H9 (cell line): ENCODE data around the gene MYO18A. TPM values are rescaled to one million over a fixed set of nuclear protein-coding genes. Genes with fewer than 3 reads are reported as not detected.

ENCODE experiments used
- DNase-seq: peaks from one replicate; pipeline ENCODE4 v3.0.0-alpha.2; 2017
- H2AFZ ChIP-seq: one replicate; pipeline ENCODE4 v1.6.1; 2013; ENCODE audit warnings: mild to moderate bottlenecking, low read length, control low read depth, moderate library complexity
- H2AK5ac ChIP-seq: 2 replicates; pipeline ENCODE4 v1.6.1; 2013; ENCODE audit warnings: low read length, control low read depth, mixed read lengths; ENCODE audit not compliant: insufficient read length
- H2BK120ac ChIP-seq: one replicate; pipeline ENCODE4 v1.6.1; 2013; ENCODE audit warnings: low read depth, mild to moderate bottlenecking, low read length, control low read depth, inconsistent platforms; ENCODE audit not compliant: poor library complexity, severe bottlenecking
- H2BK12ac ChIP-seq: 2 replicates; pipeline ENCODE4 v1.6.1; 2013; ENCODE audit warnings: low read length, control low read depth, mixed read lengths, low read depth; ENCODE audit not compliant: insufficient read length
- H2BK15ac ChIP-seq: 2 replicates; pipeline ENCODE4 v1.6.1; 2013; ENCODE audit warnings: low read depth, low read length, control low read depth
- H2BK20ac ChIP-seq: one replicate; pipeline ENCODE4 v1.6.1; 2013; ENCODE audit warnings: low read depth, mild to moderate bottlenecking, low read length, control low read depth, inconsistent platforms; ENCODE audit not compliant: poor library complexity, severe bottlenecking
- H2BK5ac ChIP-seq: 2 replicates; pipeline ENCODE4 v1.6.1; 2013; ENCODE audit warnings: low read length, control low read depth, mixed read lengths; ENCODE audit not compliant: insufficient read length
- H3K14ac ChIP-seq: 2 replicates; pipeline ENCODE4 v1.6.1; 2013; ENCODE audit warnings: low read length, control low read depth; ENCODE audit not compliant: insufficient read depth
- H3K18ac ChIP-seq: 2 replicates; pipeline ENCODE4 v1.6.1; 2013; ENCODE audit warnings: low read depth, mild to moderate bottlenecking, mixed read lengths, low read length, control low read depth; ENCODE audit not compliant: insufficient read length
- H3K23ac ChIP-seq: 2 replicates; pipeline ENCODE4 v1.6.1; 2013; ENCODE audit warnings: low read length, control low read depth, mixed read lengths, low read depth; ENCODE audit not compliant: insufficient read length
- H3K23me2 ChIP-seq: 2 replicates; pipeline ENCODE4 v1.6.1; 2013; ENCODE audit warnings: low read depth, mild to moderate bottlenecking, mixed read lengths, low read length, control low read depth; ENCODE audit not compliant: insufficient read length, poor library complexity, severe bottlenecking
- H3K27ac ChIP-seq: 2 replicates; pipeline ENCODE4 v1.5.1; 2013; ENCODE audit warnings: low read length, control low read depth, mixed read lengths, low read depth; ENCODE audit not compliant: insufficient read length
- H3K27me3 ChIP-seq: 2 replicates; pipeline ENCODE4 v1.6.1; 2013; ENCODE audit warnings: low read length, control low read depth, inconsistent platforms; ENCODE audit not compliant: insufficient read depth
- H3K4ac ChIP-seq: 2 replicates; pipeline ENCODE4 v1.6.1; 2013; ENCODE audit warnings: low read depth, mild to moderate bottlenecking, control low read depth, inconsistent platforms, low read length, moderate library complexity
- H3K4me1 ChIP-seq: 2 replicates; pipeline ENCODE4 v1.6.1; 2013; ENCODE audit warnings: low read length, control low read depth, inconsistent platforms; ENCODE audit not compliant: insufficient read depth
- H3K4me2 ChIP-seq: 2 replicates; pipeline ENCODE4 v1.6.1; 2013; ENCODE audit warnings: low read length, control low read depth, mixed read lengths; ENCODE audit not compliant: insufficient read length, insufficient read depth
- H3K56ac ChIP-seq: 2 replicates; pipeline ENCODE4 v1.6.1; 2013; ENCODE audit warnings: low read depth, mild to moderate bottlenecking, mixed read lengths, low read length, control low read depth; ENCODE audit not compliant: insufficient read length
- H3K79me1 ChIP-seq: 2 replicates; pipeline ENCODE4 v1.6.1; 2013; ENCODE audit warnings: low read depth, mild to moderate bottlenecking, moderate library complexity, low read length, control low read depth, inconsistent platforms; ENCODE audit not compliant: insufficient read depth, poor library complexity, severe bottlenecking
- H3K79me2 ChIP-seq: 2 replicates; pipeline ENCODE4 v1.6.1; 2013; ENCODE audit warnings: low read length, control low read depth, inconsistent platforms; ENCODE audit not compliant: insufficient read depth
- H3K9ac ChIP-seq: 2 replicates; pipeline ENCODE4 v1.6.1; 2013; ENCODE audit warnings: low read length, control low read depth, mixed read lengths; ENCODE audit not compliant: insufficient read length; ENCODE audit errors: extremely low read depth
- H3K9me3 ChIP-seq: one replicate; pipeline ENCODE4 v1.6.1; 2013; ENCODE audit warnings: low read depth, low read length, inconsistent platforms; ENCODE audit not compliant: control insufficient read depth
- H3T11ph ChIP-seq: one replicate; pipeline ENCODE4 v1.6.1; 2013; ENCODE audit warnings: mild to moderate bottlenecking, low read length, control low read depth, inconsistent platforms
- H4K20me1 ChIP-seq: one replicate; pipeline ENCODE4 v1.6.1; 2013; ENCODE audit not compliant: control insufficient read depth, insufficient read length, insufficient read depth
- H4K5ac ChIP-seq: 2 replicates; pipeline ENCODE4 v1.6.1; 2013; ENCODE audit warnings: low read depth, mild to moderate bottlenecking, mixed read lengths, low read length, control low read depth; ENCODE audit not compliant: insufficient read length
- H4K8ac ChIP-seq: replicated peaks from 2 replicates; pipeline ENCODE4 v1.6.1; 2013; ENCODE audit warnings: low read length, control low read depth, mixed read lengths, low read depth; ENCODE audit not compliant: insufficient read length
- H4K91ac ChIP-seq: 2 replicates; pipeline ENCODE4 v1.6.1; 2013; ENCODE audit warnings: low read depth, mild to moderate bottlenecking, moderate library complexity, mixed read lengths, low read length, control low read depth; ENCODE audit not compliant: insufficient read length
- H3K27ac Mint-ChIP-seq, 3 experiments: 2 replicates in 2 of 3; 3 replicates in 1 of 3; pipeline ENCODE4 v1.8.0; 2020 to 2021; ENCODE audit warnings: mixed read lengths in 3 of 3, mild to moderate bottlenecking in 1 of 3, moderate library complexity in 1 of 3
- H3K27me3 Mint-ChIP-seq: 2 replicates; pipeline ENCODE4 v1.8.0; 2021; ENCODE audit warnings: low read depth, mild to moderate bottlenecking, moderate library complexity, mixed read lengths
- H3K36me3 Mint-ChIP-seq, 3 experiments: 2 replicates in 2 of 3; 3 replicates in 1 of 3; pipeline ENCODE4 v1.8.0; 2020 to 2021; ENCODE audit warnings: low read depth in 3 of 3, mixed read lengths in 3 of 3; ENCODE audit not compliant: insufficient read depth in 1 of 3
- H3K4me1 Mint-ChIP-seq, 2 experiments: 2 replicates each; pipeline ENCODE4 v1.8.0; 2020; ENCODE audit warnings: mixed read lengths in 2 of 2
- H3K4me3 Mint-ChIP-seq, 2 experiments: 2 replicates in 1 of 2; 3 replicates in 1 of 2; pipeline ENCODE4 v1.8.0; 2020 to 2021; ENCODE audit warnings: mild to moderate bottlenecking in 2 of 2, mixed read lengths in 2 of 2, moderate library complexity in 1 of 2
- H3K9me3 Mint-ChIP-seq, 2 experiments: 2 replicates in 1 of 2; 3 replicates in 1 of 2; pipeline ENCODE4 v1.8.0; 2020; ENCODE audit warnings: mild to moderate bottlenecking in 2 of 2, mixed read lengths in 2 of 2, moderate library complexity in 1 of 2
- CTCF ChIP-seq: fragments of 200-600 bp; sonication (generic); conservative IDR thresholded peaks from 3 replicates; pipeline ENCODE4 v1.8.0; 2021; ENCODE audit warnings: antibody characterized with exemption, mild to moderate bottlenecking
- WGBS: extraction: QIAGEN DNeasy Blood & Tissue Kit; methylation state at CpG from one replicate; pipeline ENCODE4 v1.1.7; 2013; ENCODE audit warnings: missing lambda C conversion rate, low lambda C conversion rate, mixed read lengths; ENCODE audit not compliant: insufficient read length; ENCODE audit errors: extremely low coverage; 5-methylcytosine and 5-hydroxymethylcytosine counted together
- total RNA-seq: library from RNA; stranded (reverse); gene quantifications from 2 replicates; pipeline ENCODE4 v1.2.1, GENCODE V29; 2021

MYO18A gene
- total RNA-seq, 1 experiment from 2014 or later, result 21.6 TPM

- no peak overlapping the region for H4K5ac ChIP-seq
- Mint-ChIP-seq H3K9me3 (no peaks in the 10 kb centered on the region), H3K36me3 (peaks cover 0 to 5% (median 0%) of the 10 kb centered on the region in 3 experiments; a peak in 2 of 7 replicates), H3K27ac (peak overlapping the region in 2 of 3 experiments; percentile 8 to 9; a peak in 4 of 7 replicates), H3K4me1 (peaks cover 35 to 42% of the 10 kb centered on the region in 2 experiments), H3K27me3 (no peaks in the 10 kb centered on the region), H3K4me3 (no peak overlapping the region)
- H3K79me2 ChIP-seq, result no peaks in the 10 kb centered on the region
- no peak overlapping the region for H2AK5ac ChIP-seq
- no peak for DNase-seq
- H3K79me1 ChIP-seq, result no peaks in the 10 kb centered on the region
- H3K4me1 ChIP-seq, result peaks cover 7% of the 10 kb centered on the region; the same call in 1 of the 2 replicates
- H3K27ac ChIP-seq, result no peak overlapping the region
- H3K4me2 ChIP-seq, result no peak overlapping the region
- H4K8ac ChIP-seq, result no peak overlapping the region
- no peak overlapping the region for H3K18ac ChIP-seq
- no peak overlapping the region for H3K9ac ChIP-seq
- no peak overlapping the region for H4K91ac ChIP-seq
- no peak overlapping the region for H2BK20ac ChIP-seq
- H3K9me3 ChIP-seq, result no peaks in the 10 kb centered on the region
- no peaks in the 10 kb centered on the region for H3K23me2 ChIP-seq
- no peak overlapping the region for H3K56ac ChIP-seq
- H2AFZ ChIP-seq, result no peak overlapping the region
- no peak overlapping the region for H3K23ac ChIP-seq
- no peak overlapping the region for H2BK12ac ChIP-seq
- H3K4ac ChIP-seq, result no peak overlapping the region
- H2BK15ac ChIP-seq, result no peak overlapping the region
- H2BK5ac ChIP-seq, result no peak overlapping the region
- no peaks in the 10 kb centered on the region for H4K20me1 ChIP-seq
- no peak for TF ChIP-seq CTCF
- no peak overlapping the region for H2BK120ac ChIP-seq
- H3T11ph ChIP-seq, result no peak overlapping the region
- WGBS, result no CpG with 5 or more reads among the region's 6 CpGs
- no peak overlapping the region for H3K14ac ChIP-seq
- no peaks in the 10 kb centered on the region for H3K27me3 ChIP-seq
These were observed 119.7 kb downstream of the MYO18A start for GRCh38 chr17:29060475-29060874.
